H1 (cell line): ENCODE results near the gene ASPRV1. TPM values are rescaled to one million over a fixed set of nuclear protein-coding genes. Genes with fewer than 3 reads are reported as not detected.

Source experiments
- ATF2 ChIP-seq: IDR thresholded peaks from 2 replicates; pipeline ENCODE4 v1.6.1; 2012; ENCODE audit warnings: low read length, inconsistent platforms
- CHD7 ChIP-seq: fragments of 300-600 bp; sonication (generic); IDR thresholded peaks from 2 replicates; pipeline ENCODE4 v1.7.1; 2012; ENCODE audit warnings: low read length, moderate library complexity, mild to moderate bottlenecking, inconsistent platforms; ENCODE audit not compliant: insufficient replicate concordance
- CTBP2 ChIP-seq: IDR thresholded peaks from 2 replicates; pipeline ENCODE4 v1.7.0; 2011; ENCODE audit warnings: borderline replicate concordance, mild to moderate bottlenecking, moderate library complexity, mixed read lengths, low read length; ENCODE audit not compliant: insufficient read depth, insufficient read length
- KDM1A ChIP-seq: fragments of 200-600, 300-600 bp; sonication (generic); IDR thresholded peaks from 2 replicates; pipeline ENCODE4 v1.7.1; 2016; ENCODE audit warnings: mild to moderate bottlenecking, low read length, borderline replicate concordance
- SIN3A ChIP-seq, 2 experiments: IDR thresholded peaks in 1 of 2; conservative IDR thresholded peaks in 1 of 2; 2 replicates each; pipeline ENCODE4 v1.6.1; 2011 to 2012; ENCODE audit warnings: low read length in 2 of 2, improper control_type of control experiment in 1 of 2, low read depth in 1 of 2, mild to moderate bottlenecking in 1 of 2
- SIRT6 ChIP-seq: IDR thresholded peaks from one replicate; pipeline ENCODE4 v1.7.1; 2012; ENCODE audit warnings: low read length, inconsistent platforms
- SIX5 ChIP-seq: IDR thresholded peaks from 2 replicates; pipeline ENCODE4 v1.6.1; 2011; ENCODE audit warnings: mild to moderate bottlenecking, low read depth, low read length
- SUZ12 ChIP-seq: fragments of 200-600 bp; sonication (generic); IDR thresholded peaks from 2 replicates; pipeline ENCODE4 v1.6.1; 2012; ENCODE audit warnings: mild to moderate bottlenecking, inconsistent platforms, low read length, moderate library complexity, mixed read lengths
- TBP ChIP-seq: IDR thresholded peaks from 2 replicates; pipeline ENCODE4 v1.6.1; 2011; ENCODE audit warnings: low read depth, low read length, improper control_type of control experiment
- polyA plus RNA-seq, 7 experiments: library from polyadenylated mRNA; depleted of rRNA in 3 of 7; stranded (reverse) in 5 of 7; unstranded in 2 of 7; fragments of >200 nt in 5 of 7; fragments of 200-250 nt in 2 of 7; gene quantifications; 1 replicate in 5 of 7; 2 replicates in 1 of 7; 4 replicates in 1 of 7; pipeline versions ENCODE4 v1.2.1 to v1.2.3, GENCODE V29; 2011 to 2013; ENCODE audit warnings: missing spikeins in 2 of 7, mixed read lengths in 2 of 7
- total RNA-seq: library from RNA; stranded (reverse); fragmentation: NEBNext Ultra II Directional; extraction: Animal tissue kit (Norgen Biotek cat#: 25700); gene quantifications from 2 replicates; pipeline ENCODE4 v1.2.1, GENCODE V29; 2021

The ASPRV1 gene
- total and polyA plus RNA-seq, 2 of the 8 experiments (the other 6 are each of a cell fraction or from before 2014, with no cell fraction given), result 0.59 to 0.95 TPM

GRCh38 chr2:69917852-69918251 lies 43.6 kb downstream of the ASPRV1 start (continued):
- TF ChIP-seq CHD7 (no peak), SUZ12 (no peak), CTBP2 (no peak), SIRT6 (no peak), SIN3A (conservative IDR thresholded peaks at IDR 0.05 in 1 of 2, IDR thresholded peaks at IDR 0.05 in 1 of 2; ENCODE audit: low read depth in 1 of 2, low read length in 2 of 2) (no peak), KDM1A (no peak), SIX5 (no peak), TBP (no peak), ATF2 (no peak)
